Right lobe of liver (tissue), 4 donors: ENCODE measurements around the gene TJP1.

Source experiments
- POLR2A ChIP-seq: fragments of 450-650 bp; IDR thresholded peaks from one replicate; pipeline ENCODE4 v1.6.1; 2017; ENCODE audit warnings: antibody characterized with exemption, mild to moderate bottlenecking
- TF ChIP-seq, protein P1 (sequence below), 4 donors: fragments of 200-600 bp in 3 of 4; fragments of 450-650 bp in 1 of 4; IDR thresholded peaks; one replicate each; pipeline versions ENCODE4 v1.5.1 to v1.8.0; 2016 to 2022; ENCODE audit warnings: antibody characterized with exemption in 4 of 4, mild to moderate bottlenecking in 2 of 4
- donor health status: DM: no; HTN: no; CAD: no.
- donor health status: DM: no; HTN: no; CAD: no.
- donor health status: DM: no; HTN: yes; CAD: no.

DNA sequence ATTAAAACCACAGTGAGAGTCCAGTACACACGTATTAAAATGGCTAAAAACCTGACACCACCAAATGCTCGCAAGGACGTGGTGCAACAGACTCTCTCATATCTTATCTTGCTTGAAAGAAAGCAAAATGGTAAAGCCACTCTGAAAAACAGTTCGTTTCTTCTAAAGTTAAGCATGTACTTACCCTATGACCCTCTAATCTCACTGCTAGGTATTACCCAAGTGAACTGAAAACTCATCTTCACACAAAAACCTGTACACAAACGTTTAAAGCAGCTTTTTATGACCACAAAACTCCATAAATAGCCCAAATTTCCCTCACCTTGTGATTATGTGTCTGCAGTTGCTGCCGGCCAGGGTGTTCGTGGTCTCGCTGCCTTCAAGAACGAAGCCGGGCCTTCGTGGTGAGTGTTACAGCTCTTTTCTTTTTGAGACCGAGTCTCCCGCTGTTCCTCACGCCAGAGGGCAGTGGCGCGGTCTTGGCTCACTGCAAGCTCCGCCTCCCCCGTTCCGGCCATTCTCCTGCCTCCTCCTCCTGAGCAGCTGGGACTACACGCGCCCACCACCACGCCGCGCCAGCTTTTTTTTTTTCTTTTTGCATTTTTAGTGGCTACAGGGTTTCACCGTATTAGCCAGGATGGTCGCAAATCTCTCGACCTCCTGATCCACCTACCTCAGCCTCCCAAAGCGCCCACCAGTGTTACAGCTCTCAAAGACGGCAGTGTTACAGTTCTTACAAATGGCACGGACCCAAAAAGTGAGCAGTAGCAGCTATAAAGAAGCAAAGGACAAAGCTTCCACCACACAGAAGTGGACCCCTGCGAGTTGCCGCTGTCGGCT is 165.4 kb downstream of the TJP1 start:
- TF ChIP-seq, protein P1, sequence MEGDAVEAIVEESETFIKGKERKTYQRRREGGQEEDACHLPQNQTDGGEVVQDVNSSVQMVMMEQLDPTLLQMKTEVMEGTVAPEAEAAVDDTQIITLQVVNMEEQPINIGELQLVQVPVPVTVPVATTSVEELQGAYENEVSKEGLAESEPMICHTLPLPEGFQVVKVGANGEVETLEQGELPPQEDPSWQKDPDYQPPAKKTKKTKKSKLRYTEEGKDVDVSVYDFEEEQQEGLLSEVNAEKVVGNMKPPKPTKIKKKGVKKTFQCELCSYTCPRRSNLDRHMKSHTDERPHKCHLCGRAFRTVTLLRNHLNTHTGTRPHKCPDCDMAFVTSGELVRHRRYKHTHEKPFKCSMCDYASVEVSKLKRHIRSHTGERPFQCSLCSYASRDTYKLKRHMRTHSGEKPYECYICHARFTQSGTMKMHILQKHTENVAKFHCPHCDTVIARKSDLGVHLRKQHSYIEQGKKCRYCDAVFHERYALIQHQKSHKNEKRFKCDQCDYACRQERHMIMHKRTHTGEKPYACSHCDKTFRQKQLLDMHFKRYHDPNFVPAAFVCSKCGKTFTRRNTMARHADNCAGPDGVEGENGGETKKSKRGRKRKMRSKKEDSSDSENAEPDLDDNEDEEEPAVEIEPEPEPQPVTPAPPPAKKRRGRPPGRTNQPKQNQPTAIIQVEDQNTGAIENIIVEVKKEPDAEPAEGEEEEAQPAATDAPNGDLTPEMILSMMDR (IDR thresholded peaks at IDR 0.05), result no peak
- no peak for TF ChIP-seq POLR2A
